Measurements from ENCODE around the gene FAM107B. TPM values are rescaled to one million over a fixed set of nuclear protein-coding genes. Genes with fewer than 3 reads are reported as not detected.

The FAM107B gene
- total RNA-seq, 1 experiment from 2014 or later = 144 TPM

GRCh38 chr10:14540062-14540461 is 234.6 kb downstream of the FAM107B start:
- intact Hi-C loops (cut with micrococcal nuclease; ENCODE audit: unreplicated experiment) = no loop called here
- TF ChIP-seq EZH2 (IDR thresholded peaks at IDR 0.05; ENCODE audit: low read depth) = no peak
- Histone ChIP-seq H3K9me2 (ENCODE audit: insufficient read depth) (no peaks in the 10 kb centered on the region), H3K4me2 (no peak overlapping the region), H3K4me1 (replicated peaks; ENCODE audit: insufficient read depth) (no peaks in the 10 kb centered on the region), H2AFZ (no peak overlapping the region), H3K27ac (no peak overlapping the region), H3F3A (ENCODE audit: insufficient read depth, low read depth) (peaks cover 46% of the 10 kb centered on the region; the same call in 1 of the 2 replicates), H3K79me2 (ENCODE audit: low read depth) (peaks cover 97% of the 10 kb centered on the region), H3K4me3 (no peak overlapping the region), H3K36me3 (ENCODE audit: low read depth) (peaks cover 33% of the 10 kb centered on the region), H3K27me3 (ENCODE audit: insufficient read depth, low read depth) (no peaks in the 10 kb centered on the region), H3K9me3 (ENCODE audit: insufficient read depth, low read depth) (no peaks in the 10 kb centered on the region), H4K20me1 (ENCODE audit: insufficient read depth) (peaks cover 48% of the 10 kb centered on the region)
- DNase-seq = no peak
- CTCF ChIA-PET = no interaction called here
- BruUV-seq (replicated peaks) = no TSS peak
- POLR2A ChIA-PET (ENCODE audit: unreplicated experiment) = no interaction called here

DNA sequence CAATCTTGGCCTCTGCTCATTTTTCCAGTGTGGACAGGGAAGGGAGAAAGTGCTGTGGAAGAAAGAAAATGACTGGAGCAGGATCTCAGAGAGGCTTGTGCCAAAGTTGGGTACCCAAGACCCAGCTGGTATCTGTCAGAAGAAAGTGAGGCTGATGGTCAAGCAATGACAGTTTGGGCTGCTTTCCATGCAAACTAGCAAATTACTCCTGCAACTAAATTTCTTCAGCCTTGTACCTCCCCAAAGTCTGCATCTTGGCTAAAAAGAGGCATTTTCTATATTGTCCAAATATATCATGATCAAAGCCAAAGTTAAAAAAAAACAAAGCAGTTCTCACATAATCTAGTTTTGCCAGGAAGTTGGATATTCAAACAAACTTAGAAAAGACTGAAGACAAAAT is 235.5 kb downstream of the FAM107B start:
- ChIA-PET POLR2A (ENCODE audit: unreplicated experiment) (interaction anchor here (0.7 kb wide), 1 partner anchor 699 kb away, joined by 3 read pairs; no protein-coding TSS in a partner anchor), CTCF (interaction anchor here (0.6 kb wide), 1 partner anchor 114 kb away, joined by 3 read pairs; no protein-coding TSS in a partner anchor)
- Histone ChIP-seq H2AFZ (no peak overlapping the region), H3K9me3 (ENCODE audit: insufficient read depth, low read depth) (no peaks in the 10 kb centered on the region), H3K4me3 (no peak overlapping the region), H3K27ac (peak overlapping the region; percentile 10; the same call in 1 of the 2 replicates), H3K27me3 (ENCODE audit: insufficient read depth, low read depth) (no peaks in the 10 kb centered on the region), H3F3A (ENCODE audit: insufficient read depth, low read depth) (peaks cover 45% of the 10 kb centered on the region; the same call in 1 of the 2 replicates), H4K20me1 (ENCODE audit: insufficient read depth) (peaks cover 53% of the 10 kb centered on the region), H3K79me2 (ENCODE audit: low read depth) (peaks cover 97% of the 10 kb centered on the region), H3K4me1 (replicated peaks; ENCODE audit: insufficient read depth) (no peaks in the 10 kb centered on the region), H3K9me2 (ENCODE audit: insufficient read depth) (no peaks in the 10 kb centered on the region), H3K36me3 (ENCODE audit: low read depth) (peaks cover 33% of the 10 kb centered on the region), H3K4me2 (no peak overlapping the region)
- BruUV-seq (replicated peaks) = no TSS peak
- TF ChIP-seq CTCF (conservative IDR thresholded peaks at IDR 0.05) = no peak
- TF ChIP-seq EZH2 (IDR thresholded peaks at IDR 0.05; ENCODE audit: low read depth) = no peak
- intact Hi-C loops (cut with micrococcal nuclease; ENCODE audit: unreplicated experiment) = loop anchor here (5.0 kb wide), 1 partner anchor 298 kb away; the partner anchor contains the start of genes CDNF, HSPA14 and MSANTD7
- no peak for DNase-seq

DNA sequence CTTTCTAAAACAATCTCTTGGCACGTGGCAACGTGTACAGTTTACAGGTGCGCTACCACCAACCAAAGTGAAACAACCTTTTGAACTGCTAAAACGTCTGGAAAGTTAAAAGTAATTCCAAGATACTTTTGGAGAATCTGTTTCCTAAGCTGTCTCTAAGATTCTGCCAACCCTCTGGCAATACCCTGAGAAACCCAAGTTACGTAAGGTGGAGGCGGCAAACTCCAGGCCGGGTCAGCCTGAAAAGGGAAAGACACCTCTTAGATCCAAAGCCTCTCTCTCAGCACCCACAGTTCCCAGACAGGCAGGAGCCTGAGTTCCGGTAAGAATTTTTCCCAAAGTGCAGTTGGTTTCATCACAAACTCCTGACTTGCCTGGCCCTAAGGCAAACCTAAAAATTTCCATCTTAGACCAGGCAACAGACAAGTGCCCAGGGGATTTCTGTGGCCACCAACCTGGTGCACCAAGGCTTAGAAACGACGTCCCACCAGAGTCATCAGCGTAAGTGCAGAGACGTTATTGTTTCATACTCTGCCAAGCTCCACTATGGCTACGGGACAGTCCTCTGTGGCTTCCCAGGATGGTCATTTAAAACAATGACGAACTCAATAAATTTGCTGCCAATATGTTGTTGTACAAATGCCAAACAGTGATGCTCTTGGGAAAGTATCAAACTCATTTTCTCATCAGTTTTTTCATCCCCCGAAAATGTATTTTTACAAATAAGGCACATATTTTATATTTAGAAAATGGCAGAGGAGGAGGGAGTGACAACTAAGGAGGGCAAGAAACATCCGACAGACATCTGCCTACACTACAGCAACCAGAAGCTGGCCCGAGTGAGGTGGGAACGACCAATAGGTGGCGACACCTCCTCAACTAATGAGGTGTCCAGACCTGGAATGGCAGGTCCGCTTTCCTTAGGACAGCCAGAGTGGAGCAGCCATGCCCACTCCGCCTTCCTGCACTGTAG is 238.2 kb downstream of the FAM107B start:
- H3K4me1 ChIP-seq (replicated peaks; ENCODE audit: insufficient read depth) = peaks cover 8% of the 10 kb centered on the region; the same call in 1 of the 2 replicates
- peak in 1 of 2 experiments; percentile 65 for DNase-seq
- peaks cover 99% of the 10 kb centered on the region for H3K79me2 ChIP-seq (ENCODE audit: low read depth)
- peaks cover 48% of the 10 kb centered on the region; the same call in 1 of the 2 replicates for H3F3A ChIP-seq (ENCODE audit: insufficient read depth, low read depth)
- H3K36me3 ChIP-seq (ENCODE audit: low read depth) = peaks cover 20% of the 10 kb centered on the region
- no peak overlapping the region for H3K4me3 ChIP-seq
- H3K27ac ChIP-seq = no peak overlapping the region
- CTCF ChIA-PET = interaction anchor here (0.5 to 1.2 kb wide), 4 partner anchors 10 to 289 kb away, joined by 3 to 7 read pairs (median 3); no protein-coding TSS in a partner anchor
- POLR2A ChIA-PET (ENCODE audit: unreplicated experiment) = interaction anchor here (0.6 kb wide), 1 partner anchor 52 kb away, joined by 7 read pairs; no protein-coding TSS in a partner anchor
- H2AFZ ChIP-seq = no peak overlapping the region
- no peaks in the 10 kb centered on the region for H3K9me3 ChIP-seq (ENCODE audit: insufficient read depth, low read depth)
- H3K27me3 ChIP-seq (ENCODE audit: insufficient read depth, low read depth) = no peaks in the 10 kb centered on the region
- no peak overlapping the region for H3K4me2 ChIP-seq
- H3K9me2 ChIP-seq (ENCODE audit: insufficient read depth) = no peaks in the 10 kb centered on the region
- no TSS peak for BruUV-seq (replicated peaks)
- intact Hi-C loops (cut with micrococcal nuclease; ENCODE audit: unreplicated experiment) = loop anchor here (1.0 to 5.0 kb wide), 3 partner anchors 56 to 301 kb away; partner anchors contain the start of genes CDNF, HSPA14 and MSANTD7
- TF ChIP-seq EZH2 (IDR thresholded peaks at IDR 0.05; ENCODE audit: low read depth) (no peak), CTCF (conservative IDR thresholded peaks at IDR 0.05) (peak; percentile 68)
- H4K20me1 ChIP-seq (ENCODE audit: insufficient read depth) = peaks cover 74% of the 10 kb centered on the region

All from PC-9 (cell line).